ENCODE data around the gene PAK5. TPM values are rescaled to one million over a fixed set of nuclear protein-coding genes. Genes with fewer than 3 reads are reported as not detected.

The PAK5 gene
- total and polyA plus RNA-seq, 4 donors, result 0.02 to 0.17 (median 0.04) TPM; not detected in 1

GRCh38 chr20:9815632-9816031 lies 23.2 kb downstream of the PAK5 start:
- Histone ChIP-seq H3K36me3 (ENCODE audit: control insufficient read depth in 4 of 4, insufficient read depth in 3 of 4, low read depth in 1 of 4, low read length in 3 of 4) (no peaks in the 10 kb centered on the region), H3K4me1 (ENCODE audit: control insufficient read depth in 4 of 4, insufficient read depth in 4 of 4, low read length in 3 of 4) (no peaks in the 10 kb centered on the region), H3K27me3 (ENCODE audit: control insufficient read depth in 4 of 4, insufficient read depth in 4 of 4, low read length in 3 of 4) (peaks cover 0 to 3% (median 0%) of the 10 kb centered on the region in 4 donors), H3K9me3 (ENCODE audit: control insufficient read depth in 4 of 4, low read length in 3 of 4) (no peaks in the 10 kb centered on the region), H3K4me3 (ENCODE audit: low read depth in 1 of 3, low read length in 3 of 3) (no peak overlapping the region), H3K27ac (ENCODE audit: low read depth in 1 of 2, low read length in 2 of 2) (no peak overlapping the region), H3K9ac (ENCODE audit: low read depth in 1 of 2, low read length in 2 of 2) (no peak overlapping the region)
- TF ChIP-seq GABPA (IDR thresholded peaks at IDR 0.05 in 1 of 2, conservative IDR thresholded peaks at IDR 0.05 in 1 of 2) (no peak), FOXA2 (IDR thresholded peaks at IDR 0.05) (no peak), SP1 (IDR thresholded peaks at IDR 0.05) (no peak)
- no peak for DNase-seq (ENCODE audit: low spot score)

DNA sequence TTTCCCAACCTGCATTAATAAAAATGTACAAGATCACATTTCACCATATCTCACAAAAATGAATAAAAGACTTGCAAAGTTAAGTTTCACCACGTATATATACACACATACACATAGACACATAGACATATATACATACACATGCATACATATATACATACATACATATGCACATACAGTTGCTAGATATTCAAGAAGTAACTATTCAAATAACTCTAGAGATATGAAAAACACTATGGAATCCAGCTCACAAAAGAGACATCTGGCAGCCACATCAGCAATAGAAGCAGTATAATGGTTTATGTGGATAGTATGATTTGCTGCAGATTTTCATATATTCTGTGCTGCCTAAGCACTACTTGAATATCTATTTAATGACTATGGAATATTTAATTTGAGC lies 28.1 kb downstream of the PAK5 start:
- no peak for DNase-seq (ENCODE audit: low spot score)
- Histone ChIP-seq H3K36me3 (ENCODE audit: control insufficient read depth in 4 of 4, insufficient read depth in 3 of 4, low read depth in 1 of 4, low read length in 3 of 4) (no peaks in the 10 kb centered on the region), H3K4me1 (ENCODE audit: control insufficient read depth in 4 of 4, insufficient read depth in 4 of 4, low read length in 3 of 4) (no peaks in the 10 kb centered on the region), H3K9ac (ENCODE audit: low read depth in 1 of 2, low read length in 2 of 2) (no peak overlapping the region), H3K4me3 (ENCODE audit: low read depth in 1 of 3, low read length in 3 of 3) (no peak overlapping the region), H3K27me3 (ENCODE audit: control insufficient read depth in 4 of 4, insufficient read depth in 4 of 4, low read length in 3 of 4) (no peaks in the 10 kb centered on the region), H3K27ac (ENCODE audit: low read depth in 1 of 2, low read length in 2 of 2) (no peak overlapping the region), H3K9me3 (ENCODE audit: control insufficient read depth in 4 of 4, low read length in 3 of 4) (no peaks in the 10 kb centered on the region)
- WGBS, result 46% methylated on average over 1 of the region's 1 CpG
- TF ChIP-seq MAX (IDR thresholded peaks at IDR 0.05) (no peak), HNF4G (IDR thresholded peaks at IDR 0.05) (no peak), CTCF (IDR thresholded peaks at IDR 0.05; ENCODE audit: low read depth, low read length, missing input control) (no peak), SP1 (IDR thresholded peaks at IDR 0.05) (no peak), NR2F2 (IDR thresholded peaks at IDR 0.05) (no peak), RAD21 (IDR thresholded peaks at IDR 0.05) (no peak), FOXA2 (IDR thresholded peaks at IDR 0.05) (no peak), YY1 (IDR thresholded peaks at IDR 0.05) (no peak), TAF1 (conservative IDR thresholded peaks at IDR 0.05) (no peak), JUND (IDR thresholded peaks at IDR 0.05) (no peak), GABPA (IDR thresholded peaks at IDR 0.05 in 1 of 2, conservative IDR thresholded peaks at IDR 0.05 in 1 of 2) (no peak), RXRA (IDR thresholded peaks at IDR 0.05) (no peak), ATF3 (IDR thresholded peaks at IDR 0.05) (no peak), FOXA1 (IDR thresholded peaks at IDR 0.05) (no peak), ZBTB33 (IDR thresholded peaks at IDR 0.05) (no peak), HNF4A (conservative IDR thresholded peaks at IDR 0.05) (no peak)
- TF ChIP-seq, protein P1, sequence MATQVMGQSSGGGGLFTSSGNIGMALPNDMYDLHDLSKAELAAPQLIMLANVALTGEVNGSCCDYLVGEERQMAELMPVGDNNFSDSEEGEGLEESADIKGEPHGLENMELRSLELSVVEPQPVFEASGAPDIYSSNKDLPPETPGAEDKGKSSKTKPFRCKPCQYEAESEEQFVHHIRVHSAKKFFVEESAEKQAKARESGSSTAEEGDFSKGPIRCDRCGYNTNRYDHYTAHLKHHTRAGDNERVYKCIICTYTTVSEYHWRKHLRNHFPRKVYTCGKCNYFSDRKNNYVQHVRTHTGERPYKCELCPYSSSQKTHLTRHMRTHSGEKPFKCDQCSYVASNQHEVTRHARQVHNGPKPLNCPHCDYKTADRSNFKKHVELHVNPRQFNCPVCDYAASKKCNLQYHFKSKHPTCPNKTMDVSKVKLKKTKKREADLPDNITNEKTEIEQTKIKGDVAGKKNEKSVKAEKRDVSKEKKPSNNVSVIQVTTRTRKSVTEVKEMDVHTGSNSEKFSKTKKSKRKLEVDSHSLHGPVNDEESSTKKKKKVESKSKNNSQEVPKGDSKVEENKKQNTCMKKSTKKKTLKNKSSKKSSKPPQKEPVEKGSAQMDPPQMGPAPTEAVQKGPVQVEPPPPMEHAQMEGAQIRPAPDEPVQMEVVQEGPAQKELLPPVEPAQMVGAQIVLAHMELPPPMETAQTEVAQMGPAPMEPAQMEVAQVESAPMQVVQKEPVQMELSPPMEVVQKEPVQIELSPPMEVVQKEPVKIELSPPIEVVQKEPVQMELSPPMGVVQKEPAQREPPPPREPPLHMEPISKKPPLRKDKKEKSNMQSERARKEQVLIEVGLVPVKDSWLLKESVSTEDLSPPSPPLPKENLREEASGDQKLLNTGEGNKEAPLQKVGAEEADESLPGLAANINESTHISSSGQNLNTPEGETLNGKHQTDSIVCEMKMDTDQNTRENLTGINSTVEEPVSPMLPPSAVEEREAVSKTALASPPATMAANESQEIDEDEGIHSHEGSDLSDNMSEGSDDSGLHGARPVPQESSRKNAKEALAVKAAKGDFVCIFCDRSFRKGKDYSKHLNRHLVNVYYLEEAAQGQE (IDR thresholded peaks at IDR 0.05), result no peak
